ENCODE measurements around the gene ESYT2. TPM values are rescaled to one million over a fixed set of nuclear protein-coding genes. Genes with fewer than 3 reads are reported as not detected.

ESYT2 gene
- total and polyA plus RNA-seq, 2 of the 4 experiments (the other 2 are of a cell fraction) = 26.7 to 69.9 TPM

GRCh38 chr7:158774952-158775351 lies 54.4 kb downstream of the ESYT2 start:
- Histone ChIP-seq H3K56ac (ENCODE audit: extremely low read depth, insufficient read depth, low read length) (no peak overlapping the region), H3K27me3 (ENCODE audit: control insufficient read depth, insufficient read depth, low read length) (no peaks in the 10 kb centered on the region), H4K91ac (ENCODE audit: insufficient read depth, low read depth, low read length) (no peak overlapping the region; the same call in 1 of the 2 replicates), H3K4me1 (ENCODE audit: control insufficient read depth, insufficient read depth, low read length) (peaks cover 8% of the 10 kb centered on the region), H2AK5ac (ENCODE audit: low read depth, low read length) (no peak overlapping the region), H2BK15ac (ENCODE audit: low read depth, low read length) (no peak overlapping the region), H3K27ac (ENCODE audit: insufficient read depth, low read length) (no peak overlapping the region), H3K4ac (ENCODE audit: low read depth, low read length) (no peak overlapping the region), H3K4me3 (ENCODE audit: insufficient read depth, low read depth, low read length) (no peak overlapping the region), H2AK9ac (replicated peaks; ENCODE audit: low read depth, low read length, poor library complexity) (no peak overlapping the region), H4K8ac (ENCODE audit: low read depth in 2 of 2, low read length in 2 of 2) (no peak overlapping the region), H3K23ac (ENCODE audit: low read depth, low read length) (no peak overlapping the region), H4K20me1 (ENCODE audit: insufficient read depth, low read length) (no peaks in the 10 kb centered on the region; the same call in 1 of the 2 replicates), H4K5ac (ENCODE audit: low read depth, low read length) (no peak overlapping the region), H3K36me3 (ENCODE audit: control insufficient read depth, insufficient read depth, low read length) (peaks cover 11% of the 10 kb centered on the region), H3K4me2 (ENCODE audit: low read depth, low read length) (no peak overlapping the region), H3K9me1 (ENCODE audit: insufficient read depth, low read length) (peaks cover 7% of the 10 kb centered on the region; the same call in 1 of the 2 replicates), H3K9me3 (ENCODE audit: control insufficient read depth, insufficient read depth, low read length) (no peaks in the 10 kb centered on the region), H2BK120ac (ENCODE audit: low read depth, low read length) (no peak overlapping the region), H2BK20ac (ENCODE audit: low read depth, low read length) (no peak overlapping the region), H3K14ac (replicated peaks; ENCODE audit: low read depth, low read length) (no peak overlapping the region), H2BK5ac (ENCODE audit: low read depth, low read length, poor library complexity, severe bottlenecking) (no peak overlapping the region), H2AFZ (replicated peaks; ENCODE audit: low read length, poor library complexity) (no peak overlapping the region), H3K9ac (ENCODE audit: low read depth, low read length) (no peak overlapping the region), H3K79me1 (ENCODE audit: low read depth in 1 of 2, low read length in 2 of 2) (peaks cover 11 to 20% of the 10 kb centered on the region in 2 experiments), H3K18ac (ENCODE audit: low read depth, low read length) (no peak overlapping the region)
- intact Hi-C loops (cut with micrococcal nuclease) (no loop called here), in situ Hi-C loops (cut with MboI; ENCODE audit: low sequenced_read_pairs) (no loop called here), dilution Hi-C loops (cut with HindIII; ENCODE audit: low sequenced_read_pairs, unreplicated experiment) (no loop called here)
- TF ChIP-seq FOS (IDR thresholded peaks at IDR 0.05; ENCODE audit: low read depth, low read length) (no peak), CEBPB (IDR thresholded peaks at IDR 0.05; ENCODE audit: low read depth, low read length) (peak; percentile 70; the same call in 1 of the 2 replicates)
- BruUV-seq (replicated peaks) = no TSS peak
- 83% methylated on average over 1 of the region's 5 CpGs; no CpG with 5 or more reads in 1 of the 2 experiments for WGBS, 2 experiments (ENCODE audit: extremely low coverage in 2 of 2, insufficient read length in 1 of 2)
- POLR2A ChIA-PET (ENCODE audit: unreplicated experiment) = no interaction called here
- CTCF ChIA-PET = no interaction called here
- ATAC-seq (ENCODE audit: low read depth) = peak; percentile 38
- DNase-seq = peak; percentile 39
